ENCODE measurements around the gene MTCL1.

The MTCL1 gene

DNA sequence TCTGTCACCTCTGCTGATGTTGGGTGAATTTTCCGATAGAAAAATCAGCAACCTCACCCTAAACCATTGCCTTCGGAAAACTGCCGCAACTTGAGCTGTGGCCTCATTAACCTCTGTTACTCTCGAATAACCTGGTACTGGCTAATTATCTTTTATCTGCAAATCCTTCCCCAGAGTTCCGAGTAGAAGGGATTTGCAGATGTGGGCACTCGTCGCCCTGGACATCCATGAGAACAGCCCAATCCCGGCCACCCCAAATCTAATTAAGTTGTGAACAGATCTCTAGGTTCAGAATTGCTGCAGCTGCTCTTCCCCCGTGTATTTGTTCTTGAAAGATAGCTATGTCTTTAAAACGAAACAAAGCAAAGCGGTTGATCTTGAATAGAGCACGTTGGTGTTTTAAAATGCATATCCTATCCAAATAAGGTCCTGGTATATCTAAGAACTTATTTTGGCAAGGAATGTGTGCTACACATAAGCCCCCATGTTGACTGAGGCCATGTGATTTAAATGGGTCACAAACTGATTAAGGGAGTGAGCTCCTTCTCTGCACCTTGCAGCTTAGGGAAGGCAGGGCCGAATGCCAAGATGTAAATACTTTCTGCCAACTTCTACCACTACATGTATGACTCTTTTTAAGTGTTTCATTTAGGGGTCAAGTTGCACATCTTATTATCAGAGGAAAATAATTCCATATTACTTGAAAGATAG lies 88.2 kb downstream of the MTCL1 start:
- no peak for DNase-seq (ENCODE audit: low read depth, low spot score)

DNA sequence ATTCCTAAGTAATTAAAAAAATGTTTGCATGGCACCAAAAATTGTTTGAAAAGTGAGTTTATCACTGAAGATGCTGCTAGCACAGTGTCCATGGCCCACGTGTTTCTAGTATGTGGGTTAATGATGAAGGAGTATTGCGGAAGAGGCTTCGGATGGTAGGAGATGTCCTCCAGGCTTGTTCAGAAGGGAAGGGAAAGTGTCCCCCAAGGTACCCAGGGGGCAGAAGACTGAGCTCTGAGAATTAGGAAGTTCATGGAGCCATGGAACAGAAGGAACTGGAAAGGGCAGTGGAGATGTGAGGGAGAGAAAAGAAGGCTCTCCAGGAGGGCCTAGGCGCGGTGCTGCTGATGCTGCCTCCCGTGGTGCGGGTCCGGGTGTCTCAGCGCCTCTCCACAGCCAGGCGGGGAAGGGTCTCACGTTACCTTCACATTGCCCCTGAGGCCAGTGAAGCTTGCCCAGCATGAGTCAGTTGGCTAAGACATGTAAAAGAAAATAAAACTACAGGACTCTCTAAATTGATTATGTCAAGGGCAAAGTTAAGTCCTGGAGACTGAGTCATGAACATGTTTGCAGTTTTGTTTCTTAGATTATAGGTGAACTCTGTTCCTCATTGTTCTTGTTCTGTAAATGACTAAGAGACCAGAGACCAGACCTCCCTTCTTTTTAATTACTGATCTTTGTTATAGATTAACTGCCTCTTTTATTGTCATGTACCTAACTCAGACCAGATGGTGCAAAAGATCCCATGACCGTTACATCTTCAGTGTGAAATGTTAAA lies 89.0 kb downstream of the MTCL1 start:
- DNase-seq (ENCODE audit: low read depth, low spot score) = no peak

DNA sequence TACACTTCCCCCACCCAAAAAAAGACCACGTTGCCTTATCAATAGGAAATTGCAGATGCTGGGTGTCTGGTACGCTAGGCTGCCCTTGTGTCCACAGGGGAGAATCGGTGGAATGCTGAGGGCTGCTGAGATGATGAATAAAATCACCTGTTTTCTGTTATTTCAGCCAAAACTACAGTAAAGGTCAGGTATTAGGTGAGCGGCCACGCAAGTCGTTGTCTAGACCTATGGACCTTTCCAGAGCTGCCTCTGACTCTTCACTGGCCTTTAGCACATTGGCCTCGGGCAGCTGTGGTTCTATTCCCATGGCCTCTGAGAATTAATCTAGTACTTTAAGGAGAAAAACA lies 89.6 kb downstream of the MTCL1 start:
- no peak for DNase-seq (ENCODE audit: low read depth, low spot score)

DNA sequence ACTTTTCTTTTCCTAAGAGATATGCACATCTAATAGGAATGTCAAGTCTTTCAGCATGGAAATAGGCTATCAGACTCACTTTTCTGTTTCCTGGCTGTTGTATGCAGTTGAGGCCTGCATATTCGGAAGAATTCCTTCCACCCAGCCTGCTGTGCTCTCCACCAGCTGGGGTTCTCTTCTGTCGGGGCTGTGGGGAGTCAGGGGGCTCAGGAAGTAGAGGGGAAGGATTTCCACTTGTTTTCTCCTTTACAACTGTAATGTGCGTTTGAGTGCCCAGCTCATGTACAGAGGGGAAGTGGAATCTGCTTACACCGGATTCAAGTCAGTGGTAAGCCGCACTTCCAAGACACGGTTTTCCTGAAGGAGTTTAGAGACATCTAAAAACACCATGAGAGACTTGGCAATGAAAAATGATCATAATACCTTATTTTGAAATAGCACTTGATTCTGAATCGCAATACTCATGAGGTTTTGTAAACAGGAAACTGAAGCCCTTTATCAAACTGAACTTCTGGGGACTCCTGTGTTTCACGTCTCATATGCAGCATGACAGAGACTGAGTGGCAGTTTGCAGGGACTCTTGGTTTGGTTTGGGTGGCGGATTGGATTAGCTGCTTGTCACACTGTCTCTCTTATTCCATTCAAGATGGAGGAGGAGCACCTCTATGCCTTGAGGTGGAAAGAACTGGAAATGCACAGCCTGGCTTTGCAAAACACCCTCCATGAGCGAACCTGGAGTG lies 90.4 kb downstream of the MTCL1 start:
- no peak for DNase-seq (ENCODE audit: low read depth, low spot score)

DNA sequence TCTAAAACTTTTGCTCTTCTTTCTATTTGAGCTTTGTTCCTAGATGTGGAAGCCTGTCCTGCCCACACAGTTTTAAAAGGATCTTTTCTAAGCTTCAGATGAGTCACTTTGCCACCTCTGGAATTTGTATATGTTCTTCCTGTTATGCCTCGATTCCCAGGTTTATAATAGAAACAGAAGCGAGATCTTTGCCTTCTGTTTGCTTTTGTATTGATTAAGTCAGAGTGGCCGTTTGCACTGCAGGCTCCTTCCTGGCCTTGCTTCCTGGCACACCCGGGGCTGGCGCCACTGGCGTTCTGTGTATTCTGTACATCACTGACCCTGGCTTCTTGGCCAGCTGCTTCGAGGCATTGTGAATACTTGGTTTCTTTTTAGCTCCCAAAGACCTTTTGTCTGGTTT lies 91.8 kb downstream of the MTCL1 start:
- DNase-seq (ENCODE audit: low read depth, low spot score) = no peak

DNA sequence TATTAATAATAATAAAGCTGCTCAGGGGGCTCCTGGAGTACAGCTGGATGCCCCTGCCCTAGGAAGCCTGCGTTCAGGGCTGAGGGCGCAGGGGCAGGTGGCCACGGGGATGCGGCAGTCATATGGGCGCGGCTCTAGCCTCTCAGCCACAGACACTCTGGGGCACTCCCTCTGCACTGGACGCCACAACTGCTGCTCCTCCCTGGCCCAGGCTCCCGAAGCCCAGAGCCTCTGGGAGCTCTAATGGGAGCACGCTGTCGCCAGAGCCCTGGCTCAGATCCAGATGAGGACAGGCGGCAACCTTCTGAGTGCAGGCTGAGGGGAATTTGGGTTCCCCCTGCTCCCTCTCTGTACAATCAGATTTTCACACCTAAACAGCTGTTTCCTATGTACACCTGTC lies 93.6 kb downstream of the MTCL1 start:
- no peak for DNase-seq (ENCODE audit: low read depth, low spot score)

DNA sequence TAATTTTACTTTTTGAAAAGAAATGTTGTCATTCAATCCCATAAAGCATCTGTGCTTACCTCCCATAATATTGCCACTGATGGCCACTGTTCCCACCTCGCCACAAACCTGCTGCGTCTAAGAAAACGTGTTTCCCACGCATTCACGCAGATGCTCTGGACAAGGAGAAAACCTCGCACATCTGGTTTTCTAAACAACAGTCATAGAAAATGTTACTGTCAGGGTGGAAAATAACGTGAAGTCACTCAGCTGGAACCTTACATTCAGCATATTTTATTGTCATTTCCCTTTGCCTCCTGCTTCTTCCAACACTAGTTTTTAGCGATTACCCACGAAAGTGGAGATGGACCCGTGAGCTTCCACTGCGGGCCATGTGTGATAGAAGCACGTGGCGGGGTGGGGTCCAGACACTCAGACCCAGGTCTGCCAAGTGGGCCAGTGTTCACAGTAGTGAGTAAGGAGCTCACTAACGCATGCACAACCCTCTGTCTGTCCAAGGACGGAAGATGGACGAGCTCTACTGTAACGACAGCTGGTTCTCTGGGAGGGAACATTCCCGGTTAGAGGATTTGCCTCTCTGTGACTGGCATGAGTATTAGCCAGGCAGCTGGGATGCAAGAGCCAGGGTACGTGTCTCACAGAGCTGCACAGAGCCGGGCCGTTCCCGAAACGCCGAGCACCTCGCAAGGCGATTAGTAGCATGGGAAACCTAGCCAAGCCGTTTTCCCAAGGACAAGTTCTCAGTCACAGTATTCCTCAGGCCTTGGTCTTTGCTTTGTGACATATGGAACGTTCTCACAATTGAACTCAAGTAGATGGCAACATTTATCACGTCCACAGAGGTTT lies 94.5 kb downstream of the MTCL1 start:
- DNase-seq (ENCODE audit: low read depth, low spot score) = no peak

DNA sequence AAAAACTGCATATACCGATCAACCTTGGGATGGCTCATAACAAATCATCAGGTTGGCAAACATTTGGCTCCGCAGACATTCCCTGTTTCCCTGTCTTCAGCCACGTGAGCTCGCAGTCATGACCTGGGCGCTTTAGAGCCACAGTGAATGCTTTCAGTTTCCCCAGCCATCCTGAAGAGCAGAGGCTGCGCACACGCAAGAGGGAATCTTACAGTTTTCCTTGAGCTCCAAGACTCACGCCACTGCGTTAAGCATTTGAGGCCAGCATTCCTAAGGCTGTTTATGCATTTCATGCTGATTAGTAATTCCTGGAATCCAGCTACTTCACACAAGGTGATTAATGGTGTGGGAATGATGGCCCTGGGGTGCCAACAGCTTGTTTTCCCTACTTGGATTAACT lies 95.1 kb downstream of the MTCL1 start:
- DNase-seq (ENCODE audit: low read depth, low spot score) = no peak

DNA sequence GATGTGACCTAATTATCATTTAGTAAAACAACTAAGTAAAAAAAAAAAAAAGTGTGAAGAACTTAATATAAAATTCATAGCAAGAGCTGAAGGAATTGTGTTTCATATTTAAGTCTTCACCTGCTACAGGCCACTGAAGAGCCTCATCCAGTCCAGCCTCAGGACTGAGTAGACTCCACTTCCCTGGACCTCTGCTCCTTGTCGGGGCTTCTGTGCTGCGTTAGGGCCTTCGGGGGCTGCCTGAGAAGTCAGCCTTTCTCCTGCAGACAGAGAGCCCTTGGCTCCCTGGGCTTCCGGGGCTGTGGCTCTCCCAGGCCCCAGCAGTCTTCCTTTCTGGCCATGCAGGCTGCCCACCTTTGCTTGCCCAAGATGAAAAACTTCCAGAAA lies 95.5 kb downstream of the MTCL1 start:
- DNase-seq (ENCODE audit: low read depth, low spot score) = no peak

DNA sequence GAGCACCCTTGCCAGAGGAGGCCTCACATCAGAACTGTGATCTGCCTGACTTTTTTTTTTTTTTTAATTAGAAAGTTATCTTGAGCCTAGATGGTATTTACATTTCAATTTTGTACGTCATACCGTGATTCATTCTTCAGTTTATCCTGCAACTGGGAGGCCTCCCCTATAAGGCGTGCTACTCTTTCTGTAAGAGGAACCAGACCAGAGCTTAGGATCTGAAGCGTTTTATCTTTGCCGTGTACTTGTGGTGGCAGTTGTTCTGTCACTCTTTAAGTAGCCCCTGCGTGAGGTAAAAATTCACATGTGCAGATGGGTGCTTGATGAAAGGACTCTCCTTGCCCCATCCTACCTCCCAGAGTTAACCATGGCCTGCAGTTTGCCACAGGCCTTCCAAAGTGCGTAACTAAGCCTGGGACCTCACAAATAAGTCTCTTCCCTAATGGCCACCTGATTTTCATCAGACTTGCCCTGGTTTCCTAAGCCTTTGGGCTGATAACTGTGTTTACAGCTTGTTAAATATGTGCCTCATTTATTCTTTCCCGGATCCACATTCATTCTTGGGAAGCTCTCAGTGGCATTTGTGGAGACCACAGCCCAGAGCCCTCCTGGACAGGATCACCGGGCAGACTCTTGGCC lies 96.0 kb downstream of the MTCL1 start:
- no peak for DNase-seq (ENCODE audit: low read depth, low spot score)

DNA sequence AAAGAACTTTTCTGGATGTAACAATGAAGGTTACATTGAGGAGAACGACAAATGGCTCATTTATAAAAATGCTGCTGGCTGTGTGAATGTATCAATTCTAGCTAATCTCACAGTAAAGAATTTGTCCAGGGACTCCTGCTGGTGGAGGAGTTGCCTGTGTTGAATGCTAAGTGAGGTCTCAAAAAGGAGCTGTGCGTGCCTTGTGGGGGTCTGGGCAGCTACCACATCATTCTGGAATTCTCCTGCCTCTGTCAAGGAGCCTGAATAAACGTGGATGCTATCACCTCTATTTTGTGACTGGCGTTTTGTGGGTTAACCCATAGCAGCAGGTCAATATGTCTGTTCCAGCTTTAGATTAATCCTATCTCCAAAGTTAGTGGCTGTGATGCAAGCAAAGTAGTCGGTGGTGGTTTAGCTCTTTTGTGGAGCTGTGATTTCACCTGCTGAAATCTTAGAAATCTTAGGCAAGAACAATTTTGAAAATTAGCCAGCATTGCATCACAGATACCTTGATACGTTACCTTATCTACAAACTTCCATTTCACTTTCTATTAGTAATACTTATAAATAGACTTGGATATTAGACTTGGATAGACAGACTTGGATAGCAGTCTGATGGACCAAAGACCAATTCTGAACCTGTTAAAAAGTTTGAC lies 96.8 kb downstream of the MTCL1 start:
- no peak for DNase-seq (ENCODE audit: low read depth, low spot score)

DNA sequence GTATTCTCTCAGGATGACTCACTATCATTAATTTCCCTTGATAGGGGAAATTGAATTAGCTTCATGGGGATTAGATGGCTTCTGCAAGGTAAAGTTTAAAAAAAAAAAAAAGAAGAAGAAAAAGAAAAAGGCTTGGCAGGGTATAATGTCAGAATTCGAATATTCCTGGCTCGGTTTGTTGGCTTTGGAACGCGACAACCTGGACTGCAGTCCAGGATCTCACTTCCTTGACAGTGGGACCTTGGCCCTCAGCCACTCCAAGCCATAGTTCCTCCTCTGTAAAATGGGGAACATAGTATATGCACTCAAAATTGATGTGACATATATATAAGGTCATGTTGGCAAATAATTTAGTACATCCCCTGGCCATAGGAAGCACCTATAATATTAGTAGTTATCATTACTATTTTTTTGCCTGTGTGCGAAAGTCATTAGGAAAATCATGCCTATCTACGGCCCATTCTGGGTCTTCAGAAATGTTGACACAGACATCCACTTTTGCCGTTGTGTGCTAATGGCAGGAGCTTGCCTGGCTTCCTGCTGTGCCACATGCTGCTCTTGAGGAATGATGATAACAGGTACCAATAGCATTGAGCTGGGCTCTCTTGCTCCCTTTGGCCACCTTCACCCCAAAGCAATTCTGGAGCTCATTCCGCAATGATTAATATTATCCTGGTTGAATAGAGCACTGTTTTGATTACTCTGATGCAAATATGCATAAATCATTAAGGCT lies 97.9 kb downstream of the MTCL1 start:
- DNase-seq (ENCODE audit: low read depth, low spot score) = no peak

DNA sequence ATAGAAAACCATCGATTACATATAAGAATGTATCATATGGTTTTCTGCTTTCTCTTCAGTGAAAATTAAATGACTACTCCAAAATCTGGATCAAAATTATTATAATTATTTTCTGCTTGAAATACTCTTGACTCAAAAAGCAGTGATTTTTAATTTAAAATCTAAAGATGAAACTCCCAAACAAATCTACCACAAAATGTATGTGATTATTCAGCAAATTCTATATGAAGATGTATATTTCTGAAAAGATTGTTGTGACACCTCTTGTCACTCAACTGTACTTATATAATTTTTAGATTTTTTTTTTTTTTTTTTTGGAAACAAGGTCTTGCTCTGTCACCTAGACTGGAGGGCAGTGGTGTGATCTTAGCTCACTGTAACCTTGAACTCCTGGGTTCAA lies 98.6 kb downstream of the MTCL1 start:
- DNase-seq (ENCODE audit: low read depth, low spot score) = no peak

DNA sequence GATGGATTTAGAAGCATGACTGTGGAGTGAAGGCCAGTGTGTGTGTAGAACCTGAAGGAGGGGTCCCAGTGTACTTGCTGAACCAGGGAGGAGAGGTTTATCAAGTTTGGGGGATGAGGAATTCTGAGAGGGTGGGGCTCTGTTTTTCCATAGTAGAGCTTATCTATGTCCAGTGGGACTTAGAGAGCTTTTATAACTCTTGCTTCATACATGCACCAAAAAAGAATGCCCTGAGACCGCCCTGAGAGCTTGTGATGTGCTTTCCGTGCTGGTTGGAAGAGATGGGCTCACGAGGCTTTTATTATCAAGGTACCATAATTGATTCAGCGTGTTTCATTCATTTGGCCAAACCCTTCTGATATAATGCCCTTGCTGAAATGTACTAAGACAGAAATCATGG lies 100.2 kb downstream of the MTCL1 start:
- no peak for DNase-seq (ENCODE audit: low read depth, low spot score)

DNA sequence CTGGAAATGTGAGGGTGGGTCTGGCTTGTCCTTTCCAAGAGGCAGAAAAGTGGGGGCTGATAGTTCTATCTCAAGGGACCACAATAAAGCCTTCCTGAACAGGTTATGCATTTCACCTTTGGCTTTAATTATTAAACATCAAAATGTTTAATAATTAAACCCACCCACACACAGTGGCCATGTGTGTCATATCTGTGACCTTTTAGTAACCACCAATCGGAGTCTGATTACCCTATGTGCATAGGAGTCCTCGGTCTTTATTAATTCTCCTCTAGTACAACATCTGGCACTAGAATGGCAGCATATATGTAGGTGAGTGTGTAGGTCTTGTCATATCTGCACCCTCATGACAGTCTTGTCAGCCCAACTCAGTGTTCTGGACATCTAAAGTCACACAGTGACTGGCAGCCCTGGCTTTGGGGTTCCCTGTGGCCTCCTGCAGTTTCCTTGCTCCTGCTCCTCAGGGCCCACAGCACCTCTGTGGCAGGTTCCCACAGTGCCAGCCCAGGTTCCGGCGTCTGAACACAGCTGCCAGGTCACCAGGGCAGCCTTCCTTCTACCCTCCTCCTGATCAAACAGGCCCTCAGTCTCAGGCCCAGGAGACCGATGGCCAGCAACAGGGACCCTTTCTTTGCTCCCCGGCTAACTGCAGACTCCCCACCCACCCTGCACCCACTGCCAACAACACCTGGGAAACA lies 100.9 kb downstream of the MTCL1 start:
- no peak for DNase-seq (ENCODE audit: low read depth, low spot score)

DNA sequence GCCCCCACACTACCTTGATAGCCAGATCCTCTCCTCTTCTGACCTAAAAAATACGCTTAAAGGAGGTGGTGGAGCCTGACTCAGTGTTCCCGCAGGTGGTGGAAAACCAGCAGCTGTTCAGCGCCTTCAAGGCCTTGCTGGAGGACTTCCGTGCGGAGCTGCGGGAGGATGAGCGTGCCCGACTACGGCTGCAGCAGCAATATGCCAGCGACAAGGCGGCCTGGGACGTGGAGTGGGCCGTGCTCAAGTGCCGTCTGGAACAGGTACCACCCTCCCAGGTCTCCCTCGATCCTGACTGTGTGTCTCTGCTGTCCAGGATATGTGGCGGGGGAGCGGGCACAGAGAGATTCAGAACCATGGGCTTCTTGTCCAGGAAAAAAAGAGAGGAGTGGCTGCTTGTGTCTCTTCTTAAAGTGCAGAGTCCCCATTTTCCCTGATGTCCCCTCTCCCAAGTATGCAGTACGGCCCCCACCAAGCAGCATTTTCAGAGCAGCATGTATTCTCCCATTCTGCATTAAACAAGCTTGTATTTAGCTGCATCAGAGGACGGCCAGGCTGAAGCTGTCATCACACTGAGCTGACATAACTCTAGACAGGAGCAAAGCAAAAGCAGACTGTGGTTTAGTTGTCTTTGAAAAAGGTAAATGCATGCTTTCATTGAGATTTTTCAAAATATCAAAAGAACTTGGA lies 101.6 kb downstream of the MTCL1 start:
- no peak for DNase-seq (ENCODE audit: low read depth, low spot score)

DNA sequence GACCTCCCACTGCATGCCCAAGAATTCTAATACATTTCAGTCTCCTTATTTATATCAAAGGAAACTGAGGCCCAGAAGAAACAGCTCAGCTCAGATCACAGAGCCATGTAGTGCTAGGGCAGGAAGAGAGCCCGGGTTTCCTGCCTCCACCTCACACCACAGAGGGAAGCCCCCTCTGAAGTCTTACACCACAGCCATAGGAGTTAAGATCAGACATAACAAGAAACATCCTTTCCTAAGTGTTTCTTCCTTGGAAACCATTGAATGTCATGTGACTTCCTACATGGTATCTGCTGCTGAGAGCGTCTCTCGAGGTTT lies 102.1 kb downstream of the MTCL1 start:
- DNase-seq (ENCODE audit: low read depth, low spot score) = no peak

DNA sequence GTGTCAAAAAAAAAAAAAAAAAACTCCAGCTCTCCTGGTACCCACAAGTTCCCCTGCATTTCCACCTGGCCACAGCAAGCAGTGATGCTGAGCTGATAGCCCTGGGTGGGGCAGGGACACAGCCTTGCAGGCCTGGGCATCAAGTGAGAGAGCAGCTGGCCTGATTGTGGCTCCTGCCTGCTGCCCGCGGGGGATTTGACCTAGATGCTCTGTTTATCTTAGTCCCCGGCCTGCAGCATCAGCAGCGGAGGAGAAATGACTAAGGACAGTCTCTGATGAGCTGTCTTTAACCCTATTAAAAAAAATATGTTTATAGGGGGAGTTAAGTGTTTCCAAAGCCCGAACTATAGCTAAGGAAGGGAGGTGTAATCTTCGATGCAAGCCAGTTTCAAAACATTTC lies 102.6 kb downstream of the MTCL1 start:
- no peak for DNase-seq (ENCODE audit: low read depth, low spot score)

DNA sequence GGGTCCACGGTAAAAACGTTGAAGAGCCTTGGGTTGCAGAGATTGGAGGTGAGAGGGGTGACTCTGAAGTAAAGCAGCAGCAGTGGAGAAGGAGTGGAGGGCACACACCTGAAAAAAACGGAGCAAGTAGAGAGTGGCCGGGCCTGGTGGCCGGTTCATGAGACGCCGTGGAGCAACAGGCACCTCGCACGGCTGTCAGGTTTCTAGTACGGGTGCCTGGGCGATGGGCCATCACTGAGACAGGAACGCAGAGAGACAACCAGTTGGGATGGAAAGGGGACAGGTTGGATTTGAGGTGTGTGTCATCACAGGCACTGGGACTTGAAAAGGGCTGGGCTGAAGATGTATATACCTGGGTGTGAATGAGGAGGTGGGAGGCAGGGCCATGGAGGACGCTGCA lies 104.2 kb downstream of the MTCL1 start:
- DNase-seq (ENCODE audit: low read depth, low spot score) = no peak
